COR-L47 (cell line): Measurements from ENCODE around the gene MSLN.

ENCODE experiments used
- DNase-seq: peaks from one replicate; lab custom pipeline; 2025; lab: John Stamatoyannopoulos, UW

The MSLN gene

DNA sequence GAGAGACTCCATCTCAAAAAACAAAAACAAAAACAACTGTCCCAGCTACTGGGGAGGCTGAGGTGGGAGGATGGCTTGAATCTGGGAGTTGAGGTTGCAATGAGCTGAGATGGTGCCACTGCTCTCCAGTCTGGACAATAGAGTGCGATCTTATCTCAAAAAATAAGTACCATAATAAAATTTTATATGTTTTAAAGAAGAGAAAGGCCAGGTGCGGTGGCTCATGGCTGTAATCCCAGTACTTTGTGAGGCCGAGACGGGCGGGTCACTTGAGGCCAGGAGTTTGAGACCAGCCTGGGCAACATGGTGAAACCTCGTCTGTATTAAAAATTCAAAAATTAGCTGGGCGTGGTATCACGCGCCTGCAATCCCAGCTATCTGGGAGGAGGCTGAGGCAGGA lies 16.3 kb downstream of the MSLN start:
- no peak for DNase-seq

DNA sequence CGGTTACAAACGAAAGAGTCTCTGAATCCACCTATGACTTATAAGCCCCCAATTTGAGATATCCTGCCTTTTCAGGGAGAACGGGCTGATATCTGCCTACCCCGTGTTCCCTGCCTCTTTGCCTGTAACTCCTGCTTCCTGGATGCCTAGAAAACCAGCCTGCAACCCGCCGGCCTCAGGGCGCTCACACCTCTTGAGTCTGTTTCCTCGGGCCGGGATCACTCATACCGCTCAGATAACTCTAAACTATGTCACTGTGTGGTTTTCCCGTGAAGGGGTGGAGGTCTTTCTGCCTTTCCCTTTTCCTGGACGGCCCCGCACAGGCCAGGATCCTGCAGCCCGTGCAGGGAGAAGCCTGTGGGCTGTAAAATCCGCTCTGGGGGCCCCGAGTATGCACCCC lies 17.3 kb downstream of the MSLN start:
- DNase-seq = no peak

DNA sequence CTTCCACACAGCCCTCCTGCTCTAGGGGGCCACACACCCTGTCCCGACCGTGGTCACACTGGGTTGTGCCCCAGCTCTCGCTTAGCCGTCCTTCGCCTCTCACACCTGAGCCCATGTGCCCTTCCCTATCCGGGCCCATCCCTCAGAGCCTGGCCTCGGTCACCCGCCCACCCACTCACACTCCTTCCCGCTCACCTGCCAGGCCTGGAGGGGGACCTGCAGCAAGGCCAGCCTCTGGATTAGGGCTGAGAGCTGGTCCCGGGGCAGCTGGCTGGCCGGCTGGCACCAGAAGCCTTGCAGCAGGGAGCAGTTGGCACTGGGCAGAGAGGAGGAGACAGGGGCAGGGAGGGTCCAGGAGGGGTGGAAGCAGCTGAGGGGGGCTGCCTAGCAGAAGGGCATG lies 17.9 kb downstream of the MSLN start:
- no peak for DNase-seq

DNA sequence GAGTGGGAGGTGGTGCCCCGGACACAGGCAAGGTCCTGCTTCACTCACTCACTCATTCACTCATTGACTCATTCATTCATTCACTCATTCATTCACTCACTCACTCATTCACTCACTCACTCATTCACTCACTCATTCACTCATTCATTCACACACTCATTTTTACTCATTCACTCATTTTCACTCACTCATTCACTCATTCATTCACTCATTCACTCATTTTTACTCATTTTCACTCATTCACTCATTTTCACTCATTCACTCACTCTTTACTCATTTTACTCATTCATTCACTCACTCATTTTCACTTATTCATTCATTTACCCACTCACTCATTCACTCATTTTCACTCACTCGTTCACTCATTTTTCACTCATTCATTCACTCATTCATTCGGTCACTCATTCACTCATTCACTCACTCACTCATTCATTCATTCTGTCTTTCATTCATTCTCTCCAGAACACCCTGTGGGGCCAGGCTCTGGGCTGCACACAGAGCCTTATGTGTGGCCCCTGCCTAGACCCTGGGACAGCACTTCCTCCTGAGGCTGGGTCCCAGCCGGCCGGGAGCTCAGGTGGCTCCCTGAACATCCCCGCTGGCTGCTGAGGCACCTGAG lies 18.5 kb downstream of the MSLN start:
- no peak for DNase-seq

DNA sequence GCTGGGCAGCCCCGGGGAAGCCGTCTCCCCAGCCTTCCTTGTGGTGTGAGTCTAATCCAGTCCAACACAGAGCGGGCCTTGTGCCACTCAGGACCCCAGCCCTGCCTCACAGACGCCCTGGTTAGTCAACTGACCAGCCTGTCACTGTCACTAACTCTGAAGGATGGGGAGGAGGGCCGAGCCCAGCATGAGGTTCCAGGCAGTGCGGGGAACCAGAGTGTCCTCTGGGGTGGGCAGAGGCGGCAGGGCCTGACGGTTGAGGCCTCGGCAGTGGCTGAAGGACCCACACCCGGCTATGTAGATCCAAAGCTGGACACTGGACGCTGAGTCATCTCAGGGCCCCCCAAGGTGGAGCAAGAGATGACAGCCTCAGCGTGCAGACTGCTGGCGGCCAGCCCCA lies 19.0 kb downstream of the MSLN start:
- no peak for DNase-seq

DNA sequence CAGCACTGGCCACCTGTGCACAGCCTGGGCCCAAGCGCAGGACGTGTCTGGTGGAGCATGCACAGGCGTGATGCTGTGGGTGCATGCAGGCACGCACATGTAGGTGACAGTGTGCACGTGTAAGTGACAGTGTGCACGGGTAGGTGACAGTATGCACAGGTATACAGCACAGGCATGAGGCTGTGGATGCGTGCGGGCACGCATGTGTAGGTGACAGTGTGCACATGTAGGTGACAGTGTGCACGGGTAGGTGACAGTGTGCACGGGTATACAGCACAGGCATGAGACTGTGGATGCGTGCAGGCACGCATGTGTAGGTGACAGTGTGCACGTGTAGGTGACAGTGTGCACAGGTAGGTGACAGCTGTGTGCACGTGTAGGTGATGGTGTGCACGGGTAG lies 19.8 kb downstream of the MSLN start:
- no peak for DNase-seq

DNA sequence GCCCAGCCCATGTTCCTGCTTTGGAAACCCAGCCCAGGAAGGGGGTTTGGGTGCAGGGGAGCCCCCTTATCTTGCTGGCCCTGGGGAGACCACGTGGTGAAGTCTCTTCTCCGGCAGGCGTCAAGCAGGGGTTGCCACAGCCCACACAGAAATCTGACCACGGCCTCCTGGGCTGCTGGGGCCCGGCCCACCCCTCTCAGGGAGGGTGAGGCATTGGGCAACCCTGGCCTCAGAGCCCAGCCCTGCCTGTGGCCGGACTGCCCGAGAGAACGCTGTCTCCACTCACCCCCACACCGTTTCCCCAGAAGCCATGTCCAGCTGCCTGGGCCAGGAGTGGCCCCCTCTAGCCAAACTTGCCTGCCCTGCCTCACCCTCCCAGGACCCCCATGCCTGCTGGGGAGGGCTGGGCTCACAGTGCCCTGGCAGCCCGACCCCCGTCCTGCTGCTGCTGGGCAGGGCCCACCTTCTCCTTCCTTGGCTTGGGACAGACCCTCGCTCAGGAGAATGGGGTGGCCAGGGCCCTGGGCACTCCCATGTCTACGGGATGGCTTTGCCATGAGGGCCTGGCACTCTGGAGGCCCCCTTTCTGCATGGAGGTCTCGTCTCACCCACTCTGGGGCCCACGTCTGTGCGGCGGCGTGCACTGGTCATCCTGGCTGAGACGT lies 20.9 kb downstream of the MSLN start:
- no peak for DNase-seq

DNA sequence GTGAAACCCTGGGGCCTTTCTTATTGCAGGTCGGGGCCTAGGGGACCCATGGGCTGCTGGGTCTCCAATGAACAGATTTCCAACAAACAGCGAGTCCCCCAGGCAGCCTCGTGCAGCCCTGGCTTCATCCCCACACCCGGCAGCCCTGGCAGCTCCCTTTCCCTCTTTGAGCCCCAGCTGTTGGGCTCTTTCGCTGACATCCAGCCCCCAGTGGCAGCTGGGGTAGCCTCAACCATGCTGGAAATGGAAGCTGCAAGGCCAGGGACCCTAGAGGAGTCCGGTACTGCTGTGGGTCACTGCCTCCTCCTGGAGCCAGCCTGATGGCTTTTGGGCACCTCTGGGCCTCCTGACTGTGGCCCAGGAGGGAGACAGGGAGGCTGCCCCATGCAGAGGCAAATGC lies 21.7 kb downstream of the MSLN start:
- no peak for DNase-seq

DNA sequence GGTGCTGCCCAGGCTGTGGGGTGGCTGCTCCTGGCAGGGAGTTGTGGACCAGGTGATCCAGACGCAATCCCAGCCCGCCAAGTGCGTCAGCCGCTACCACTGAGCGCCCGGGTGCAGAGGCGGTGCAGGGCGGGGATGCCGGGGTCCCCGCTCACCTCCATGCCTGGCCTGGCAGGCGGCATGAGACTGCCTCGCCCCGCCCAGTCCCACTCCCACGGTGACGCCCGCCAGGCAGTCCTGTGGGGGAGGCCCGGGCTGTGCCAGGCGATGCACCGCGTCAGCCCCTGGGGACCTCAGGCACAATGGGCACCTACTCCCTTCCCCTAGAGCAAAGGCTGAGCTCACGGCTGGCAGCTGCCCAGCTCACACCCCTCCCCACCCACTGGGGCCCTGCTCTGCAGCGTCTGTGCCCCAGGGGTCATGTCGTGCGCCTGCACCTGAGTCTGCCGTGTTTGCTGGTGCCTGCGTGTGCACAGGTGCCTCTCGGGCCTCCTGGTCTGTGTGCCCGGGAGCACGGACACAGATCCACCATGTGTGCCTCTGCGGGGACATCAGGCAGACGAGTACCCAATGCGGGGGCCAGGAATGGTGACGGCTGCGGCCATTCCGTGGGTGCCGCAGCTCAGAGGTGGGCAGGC lies 22.4 kb downstream of the MSLN start:
- DNase-seq = peak; percentile 89

DNA sequence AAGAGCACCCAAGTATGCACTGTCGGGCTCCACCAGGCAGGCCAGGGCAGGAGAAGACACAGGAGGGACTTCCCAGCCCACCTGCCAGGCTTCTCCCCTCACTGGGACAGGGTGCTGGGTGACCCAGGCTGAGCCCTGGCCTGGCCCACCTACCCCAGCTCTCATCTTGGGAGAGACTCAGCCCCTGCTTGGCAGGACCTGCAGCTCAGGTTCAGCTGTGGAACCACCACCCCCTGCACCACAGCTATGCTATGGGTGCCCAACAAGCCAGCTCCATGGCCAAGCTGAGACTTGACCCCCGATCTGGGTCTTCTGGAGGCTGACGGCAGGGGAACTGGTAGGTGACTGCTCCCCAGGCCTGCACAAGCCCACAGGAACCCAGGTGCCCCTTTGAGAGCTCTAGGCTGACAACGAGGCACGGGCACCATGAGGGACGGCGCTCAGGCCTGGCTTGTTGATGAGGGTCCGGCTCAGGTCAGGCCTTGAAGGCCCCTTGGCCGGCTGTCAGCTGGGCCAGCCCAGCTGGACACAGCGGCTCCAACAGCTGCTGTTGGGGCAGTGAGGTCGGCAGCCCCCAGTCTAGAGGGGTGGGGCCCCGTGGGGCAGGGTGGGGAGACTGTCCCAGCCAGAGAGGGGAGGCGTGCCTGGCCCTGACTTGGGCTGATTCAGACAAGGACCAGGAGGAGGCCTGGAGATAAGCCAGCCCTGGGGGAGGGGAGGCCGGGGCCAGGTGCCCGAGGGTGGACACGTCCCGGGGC lies 23.0 kb downstream of the MSLN start:
- DNase-seq = no peak

DNA sequence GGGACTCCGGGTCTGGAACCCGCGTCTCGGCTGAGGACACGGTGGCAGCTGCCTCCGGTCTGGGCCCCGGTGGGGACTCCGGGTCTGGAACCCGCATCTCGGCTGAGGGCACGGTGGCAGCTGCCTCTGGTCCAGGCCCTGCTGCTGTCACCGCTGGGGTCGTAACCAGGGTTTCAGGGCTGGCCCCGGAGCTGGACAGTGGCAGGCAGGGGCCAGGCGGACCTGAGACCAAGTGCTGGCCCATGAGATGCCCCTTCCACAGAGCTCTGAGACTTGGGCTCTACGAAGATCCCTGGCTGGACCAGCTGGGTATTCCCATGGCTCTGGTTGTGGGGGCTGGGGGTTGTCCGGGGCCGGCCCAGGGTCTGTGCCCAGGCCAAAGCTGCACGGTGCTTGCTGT lies 23.9 kb downstream of the MSLN start:
- DNase-seq = no peak

DNA sequence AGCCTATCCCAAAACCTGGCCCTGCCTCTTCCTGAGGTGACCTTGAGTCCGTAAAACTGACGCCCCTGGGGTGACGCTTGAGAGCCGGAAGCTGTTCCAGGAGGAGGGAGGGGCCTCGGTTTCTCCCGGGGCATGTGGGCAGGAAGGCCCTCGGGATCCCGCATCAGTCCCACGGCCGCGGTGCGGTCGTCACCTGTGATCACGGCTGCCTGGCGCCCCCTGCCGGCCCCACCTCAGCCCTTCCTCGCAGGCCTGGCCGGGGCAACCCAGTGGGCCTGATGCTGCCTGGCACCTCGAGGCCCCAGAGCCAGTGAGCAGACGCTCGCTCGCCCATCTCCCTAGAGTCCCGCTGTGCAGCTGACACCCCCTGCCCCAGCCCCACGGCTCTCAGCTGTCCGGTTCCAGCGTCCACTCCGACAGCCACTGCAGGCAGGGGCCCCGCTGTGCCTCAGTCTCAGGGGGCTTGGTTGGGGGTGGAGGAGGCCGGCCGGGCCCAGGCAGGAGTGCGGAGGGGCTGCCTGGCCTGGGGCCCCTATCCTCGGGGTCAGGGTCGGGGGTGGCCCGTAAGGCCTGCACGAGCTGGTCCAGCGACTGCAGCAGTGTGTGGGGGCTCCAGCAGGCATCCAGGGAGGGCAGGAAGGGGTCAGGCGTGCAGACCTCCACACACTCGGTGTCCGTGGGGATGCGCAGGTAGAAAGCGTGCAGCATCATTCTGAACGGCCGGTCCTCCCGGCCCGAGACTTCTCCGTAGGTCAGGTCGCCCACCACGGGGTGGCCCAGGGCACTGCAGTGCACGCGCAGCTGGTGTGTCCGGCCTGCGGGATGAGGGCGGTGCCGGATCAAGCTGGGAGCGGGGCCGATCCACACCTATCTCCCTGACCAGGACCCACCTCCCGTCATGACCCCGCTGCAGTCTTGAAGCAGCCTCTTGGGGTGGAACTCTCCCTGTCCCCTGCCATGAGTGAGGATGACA lies 25.3 kb downstream of the MSLN start:
- DNase-seq = peak; percentile 29

DNA sequence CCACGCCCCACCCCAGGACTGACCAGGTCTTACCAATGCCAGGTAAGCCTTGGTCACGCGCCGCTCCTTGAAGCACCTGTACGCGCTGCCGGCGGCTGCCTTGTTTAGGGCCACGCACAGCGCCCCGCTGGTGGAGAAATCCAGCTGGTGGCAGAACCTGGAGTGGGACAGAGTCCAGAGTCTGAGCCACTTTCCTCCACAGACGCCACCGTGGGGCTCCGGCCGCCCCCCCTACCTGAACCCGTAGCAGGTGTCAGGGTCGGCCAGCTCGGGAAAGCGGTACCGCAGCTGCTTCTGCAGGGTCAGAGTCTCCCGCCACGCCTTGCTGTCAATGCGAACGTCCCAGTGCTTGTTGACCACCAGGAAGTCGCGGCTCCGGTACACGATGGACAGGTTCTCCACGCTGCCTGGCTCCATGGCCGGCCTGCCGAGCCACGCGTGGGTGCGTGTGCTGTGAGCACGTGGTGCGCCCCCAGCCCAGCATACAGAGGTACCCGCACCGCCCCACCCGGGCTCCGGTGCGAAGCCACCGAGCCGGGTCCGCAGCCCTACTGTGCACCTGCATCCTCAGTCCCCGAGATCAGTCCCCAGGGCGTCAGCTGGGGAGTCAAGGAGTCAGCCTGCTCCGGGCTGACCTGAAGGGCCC lies 26.9 kb downstream of the MSLN start:
- DNase-seq = no peak

DNA sequence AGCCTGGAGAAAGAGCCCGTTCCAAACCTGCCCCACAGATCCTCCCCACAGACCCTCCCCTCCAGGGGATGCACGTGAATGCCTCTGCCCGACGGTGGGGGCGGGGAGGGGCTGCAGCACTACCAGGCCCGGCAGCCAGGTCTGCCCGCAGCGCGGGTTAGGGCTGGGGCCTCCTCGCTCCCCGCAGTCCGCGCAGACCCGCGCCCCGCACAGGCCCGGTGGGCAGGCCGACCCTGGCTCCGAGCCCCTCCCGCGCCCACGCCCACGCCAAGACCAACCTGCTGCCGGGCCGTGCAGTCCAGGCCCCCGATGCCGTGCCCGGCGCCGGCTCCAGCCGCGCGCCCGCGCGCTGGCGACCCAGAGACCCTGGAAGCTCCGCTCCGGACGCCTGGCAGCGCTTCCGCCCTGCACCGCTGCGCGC lies 27.5 kb downstream of the MSLN start, which contains the start of gene RPUSD1:
TSS of gene RPUSD1 (minus strand) at position 404 of the 421 bp plus-strand sequence. CDS start 644 bp downstream, outside the sequence.
- DNase-seq = no peak

DNA sequence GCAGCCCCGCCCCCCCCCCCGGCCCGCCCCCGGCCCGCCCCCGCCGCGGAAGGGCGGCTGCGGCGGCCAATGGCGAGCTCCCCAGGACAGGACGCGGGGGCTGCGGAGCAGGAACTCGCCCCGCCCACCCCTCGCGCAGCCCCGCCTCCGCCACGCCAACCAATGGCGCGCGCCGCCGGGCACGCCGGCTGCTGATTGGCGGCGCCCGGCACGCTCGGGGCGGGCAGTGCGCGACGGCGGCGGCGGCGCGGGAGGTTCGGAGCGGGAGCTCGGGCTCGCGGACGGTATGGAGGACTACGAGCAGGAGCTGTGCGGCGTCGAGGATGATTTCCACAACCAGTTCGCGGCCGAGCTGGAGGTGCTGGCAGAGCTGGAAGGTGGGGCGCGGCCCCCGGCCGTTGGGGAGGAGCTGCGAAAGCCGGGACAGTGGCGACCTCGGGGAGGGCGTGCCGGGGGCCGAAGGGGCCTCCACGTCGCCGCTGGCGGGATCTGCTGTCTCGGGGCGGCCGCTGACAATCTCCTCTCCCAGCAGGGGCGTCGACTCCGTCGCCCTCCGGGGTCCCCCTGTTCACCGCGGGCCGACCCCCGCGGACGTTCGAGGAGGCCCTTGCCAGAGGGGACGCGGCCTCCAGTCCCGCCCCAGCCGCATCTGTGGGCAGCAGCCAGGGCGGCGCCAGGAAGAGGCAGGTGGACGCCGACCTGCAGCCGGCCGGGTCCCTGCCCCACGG lies 28.0 kb downstream of the MSLN start, which contains the start of gene CHTF18:
TSS of gene CHTF18 (plus strand) at position 222 of the 728 bp plus-strand sequence. CDS start at position 287, 65 bp downstream.
- DNase-seq = peak; percentile 82

DNA sequence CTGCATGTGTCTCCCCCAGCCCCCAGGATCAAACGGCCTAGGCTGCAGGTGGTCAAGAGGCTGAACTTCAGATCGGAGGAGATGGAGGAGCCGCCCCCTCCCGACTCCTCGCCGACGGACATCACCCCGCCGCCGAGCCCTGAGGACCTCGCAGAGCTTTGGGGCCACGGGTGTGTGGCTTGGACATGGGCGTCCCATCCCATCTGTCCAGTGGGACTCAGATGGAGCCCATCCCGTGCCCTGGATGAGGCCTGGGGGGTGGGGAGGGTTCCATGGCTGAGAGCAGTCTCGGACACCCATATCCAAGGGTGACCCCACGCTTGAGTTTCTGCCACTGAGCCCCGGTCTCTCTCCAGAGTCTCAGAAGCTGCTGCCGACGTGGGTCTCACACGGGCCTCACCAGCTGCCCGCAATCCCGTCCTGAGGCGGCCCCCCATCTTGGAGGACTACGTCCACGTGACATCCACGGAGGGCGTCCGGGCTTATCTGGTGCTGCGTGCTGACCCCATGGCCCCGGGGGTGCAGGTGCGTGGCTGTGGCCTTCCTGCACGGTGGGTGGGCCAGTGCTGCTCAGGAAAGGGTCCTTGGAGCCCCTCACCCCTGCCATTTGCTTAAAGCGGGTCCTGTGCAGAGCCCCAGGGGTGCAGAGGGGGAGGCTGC lies 28.8 kb downstream of the MSLN start:
- no peak for DNase-seq

DNA sequence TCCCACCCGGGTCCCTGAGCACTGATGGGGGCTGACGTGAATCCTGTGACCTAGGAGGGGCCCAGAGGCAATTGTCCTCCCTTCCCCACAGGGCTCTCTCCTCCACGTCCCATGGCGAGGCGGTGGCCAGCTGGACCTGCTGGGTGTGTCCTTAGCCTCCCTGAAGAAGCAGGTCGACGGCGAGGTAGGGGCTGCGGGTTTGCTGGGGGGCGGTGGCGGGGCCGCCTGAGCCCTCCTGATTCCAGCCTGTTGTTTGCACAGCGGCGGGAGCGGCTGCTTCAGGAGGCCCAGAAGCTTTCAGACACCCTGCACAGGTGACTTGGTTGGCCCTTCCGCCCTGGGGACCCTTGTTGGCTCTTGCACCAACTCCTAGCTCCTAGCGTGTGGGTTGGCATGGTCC lies 29.6 kb downstream of the MSLN start:
- no peak for DNase-seq

DNA sequence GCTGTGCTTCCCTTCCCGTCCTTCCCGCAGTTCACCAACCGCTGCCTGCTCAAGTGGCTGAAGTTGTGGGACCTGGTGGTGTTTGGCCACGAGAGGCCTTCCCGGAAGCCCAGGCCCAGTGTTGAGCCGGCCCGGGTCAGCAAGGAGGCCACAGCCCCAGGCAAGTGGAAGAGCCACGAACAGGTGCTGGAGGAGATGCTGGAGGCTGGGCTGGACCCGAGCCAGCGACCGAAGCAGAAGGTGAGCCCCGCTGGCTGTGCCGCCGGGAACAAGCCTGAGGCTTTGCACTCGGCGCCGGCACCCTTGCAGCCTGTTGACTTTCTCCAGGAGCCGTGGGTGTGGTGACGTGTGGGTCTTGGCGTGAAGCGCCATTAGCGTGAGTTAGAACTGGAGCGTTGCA lies 30.6 kb downstream of the MSLN start:
- no peak for DNase-seq

DNA sequence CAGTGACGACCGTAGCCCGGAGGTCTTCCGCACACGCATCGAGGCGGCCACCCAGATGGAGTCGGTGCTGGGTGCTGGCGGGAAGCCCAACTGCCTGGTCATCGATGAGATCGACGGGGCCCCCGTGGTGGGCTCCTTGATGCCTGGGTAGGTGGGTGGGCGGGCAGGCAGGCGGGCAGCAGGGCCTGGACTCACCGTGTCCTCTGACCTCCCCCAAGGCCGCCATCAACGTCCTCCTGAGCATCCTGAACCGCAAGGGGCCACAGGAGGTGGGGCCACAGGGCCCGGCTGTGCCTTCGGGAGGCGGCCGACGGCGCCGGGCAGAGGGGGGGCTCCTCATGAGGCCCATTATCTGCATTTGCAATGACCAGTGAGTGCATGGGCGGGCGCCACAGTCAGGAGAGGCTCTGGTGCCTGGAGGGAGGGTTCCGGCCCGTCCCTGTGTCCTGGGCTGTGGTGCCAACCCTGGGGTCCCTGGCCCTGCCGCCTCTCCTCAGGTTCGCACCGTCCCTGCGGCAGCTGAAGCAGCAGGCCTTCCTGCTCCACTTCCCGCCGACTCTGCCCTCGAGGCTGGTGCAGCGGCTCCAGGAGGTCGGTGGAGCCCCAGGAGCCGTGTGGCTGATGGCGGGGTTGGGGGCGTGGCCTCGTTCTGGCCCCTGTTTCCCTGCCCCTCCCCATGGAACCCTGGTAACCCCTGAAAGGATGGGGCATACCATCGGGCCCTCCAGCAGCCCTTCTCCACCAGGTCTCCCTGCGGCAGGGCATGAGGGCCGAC lies 31.9 kb downstream of the MSLN start:
- no peak for DNase-seq
